ENCODE data around the gene SORCS2.

The SORCS2 gene

GRCh38 chr4:7244331-7244665 lies 52.0 kb downstream of the SORCS2 start:
- no peak for DNase-seq (ENCODE audit: low read depth, low spot score)

GRCh38 chr4:7244751-7245320 lies 52.5 kb downstream of the SORCS2 start:
- no peak for DNase-seq (ENCODE audit: low read depth, low spot score)

DNA sequence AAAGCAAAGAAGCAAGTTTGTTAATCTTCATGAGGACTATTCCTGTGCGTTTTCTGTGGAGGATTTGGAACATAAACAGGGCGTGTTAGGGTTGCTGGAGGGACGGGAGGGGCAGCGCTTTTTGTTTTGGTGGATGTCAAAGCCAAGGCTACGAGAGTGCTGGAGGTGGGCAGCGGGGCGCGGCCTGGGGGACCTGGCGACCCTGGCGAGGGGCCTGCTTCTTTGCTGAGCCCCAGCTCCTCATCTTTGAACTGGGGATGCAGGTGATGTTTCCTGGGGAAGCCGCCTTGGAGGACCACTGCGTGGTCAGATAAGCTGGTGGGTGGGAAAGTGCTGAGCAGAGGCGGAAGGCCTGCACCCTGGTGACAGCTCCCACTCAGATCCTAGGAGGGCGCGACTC lies 55.2 kb downstream of the SORCS2 start:
- DNase-seq (ENCODE audit: low read depth, low spot score): no peak

- DNase-seq (ENCODE audit: low read depth, low spot score): no peak
Measured at GRCh38 chr4:7247946-7248345, 55.6 kb downstream of the SORCS2 start.

DNA sequence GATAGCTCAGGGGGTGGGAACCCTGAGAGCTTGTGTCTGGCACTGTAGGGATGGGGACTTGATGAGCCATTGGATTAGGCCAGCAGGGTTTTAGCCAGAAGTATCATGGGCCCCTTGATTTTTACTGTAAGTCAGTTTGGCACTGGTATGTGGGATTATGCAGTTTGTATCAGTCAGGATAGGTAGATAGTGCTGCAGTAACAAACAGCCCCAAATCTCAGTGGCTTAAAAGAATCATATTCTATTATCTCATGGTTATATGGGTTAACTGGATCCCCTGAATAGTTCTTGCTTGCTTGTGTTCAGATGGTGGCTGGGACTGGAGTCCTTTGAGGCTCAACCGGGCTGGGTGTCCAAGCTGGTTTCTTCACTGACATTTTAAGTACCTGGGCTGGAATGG lies 56.5 kb downstream of the SORCS2 start:
- DNase-seq (ENCODE audit: low read depth, low spot score): no peak

- no peak for DNase-seq (ENCODE audit: low read depth, low spot score)
Measured at GRCh38 chr4:7251321-7251720, 59.0 kb downstream of the SORCS2 start.

GRCh38 chr4:7252051-7252450 lies 59.7 kb downstream of the SORCS2 start:
- DNase-seq (ENCODE audit: low read depth, low spot score): no peak

- no peak for DNase-seq (ENCODE audit: low read depth, low spot score)
Measured at GRCh38 chr4:7252510-7253340, 60.4 kb downstream of the SORCS2 start.

DNA sequence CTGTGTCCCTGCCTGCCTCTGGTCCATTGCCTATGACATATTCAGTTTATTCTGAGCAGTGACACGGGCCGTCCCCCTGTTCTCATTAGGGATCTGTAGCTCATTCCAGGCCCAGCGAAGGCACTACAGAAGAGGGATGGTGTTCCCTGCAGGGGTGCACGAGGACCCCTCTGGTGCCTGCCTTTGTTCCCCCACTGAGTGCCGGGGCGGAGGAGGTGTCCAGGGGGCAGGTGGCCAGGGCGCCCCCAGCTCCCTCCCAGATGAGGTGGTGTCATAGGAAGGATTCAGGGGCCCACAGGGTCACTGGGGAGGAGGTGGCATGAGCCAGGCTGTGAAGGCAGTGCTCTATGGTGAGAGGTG lies 61.0 kb downstream of the SORCS2 start:
- no peak for DNase-seq (ENCODE audit: low read depth, low spot score)

DNA sequence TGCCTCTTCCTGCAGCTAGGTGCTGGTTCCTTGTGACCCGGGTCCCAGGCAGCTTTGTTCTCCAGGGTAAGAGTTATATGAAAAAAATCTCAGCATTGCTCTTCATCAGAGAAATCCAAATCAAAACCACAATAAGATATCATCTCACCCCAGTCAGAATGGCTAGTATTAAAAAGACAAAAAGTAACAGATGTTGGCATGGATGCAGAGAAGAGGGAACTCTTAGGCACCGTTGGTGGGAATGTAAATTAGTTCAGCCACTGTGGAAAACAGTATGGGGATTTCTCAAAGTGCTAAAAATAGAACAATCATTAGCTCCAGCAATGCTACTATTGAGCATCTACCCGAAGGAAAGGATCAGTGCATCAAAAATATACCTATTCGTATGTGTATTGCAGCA lies 61.5 kb downstream of the SORCS2 start:
- DNase-seq (ENCODE audit: low read depth, low spot score): no peak

DNA sequence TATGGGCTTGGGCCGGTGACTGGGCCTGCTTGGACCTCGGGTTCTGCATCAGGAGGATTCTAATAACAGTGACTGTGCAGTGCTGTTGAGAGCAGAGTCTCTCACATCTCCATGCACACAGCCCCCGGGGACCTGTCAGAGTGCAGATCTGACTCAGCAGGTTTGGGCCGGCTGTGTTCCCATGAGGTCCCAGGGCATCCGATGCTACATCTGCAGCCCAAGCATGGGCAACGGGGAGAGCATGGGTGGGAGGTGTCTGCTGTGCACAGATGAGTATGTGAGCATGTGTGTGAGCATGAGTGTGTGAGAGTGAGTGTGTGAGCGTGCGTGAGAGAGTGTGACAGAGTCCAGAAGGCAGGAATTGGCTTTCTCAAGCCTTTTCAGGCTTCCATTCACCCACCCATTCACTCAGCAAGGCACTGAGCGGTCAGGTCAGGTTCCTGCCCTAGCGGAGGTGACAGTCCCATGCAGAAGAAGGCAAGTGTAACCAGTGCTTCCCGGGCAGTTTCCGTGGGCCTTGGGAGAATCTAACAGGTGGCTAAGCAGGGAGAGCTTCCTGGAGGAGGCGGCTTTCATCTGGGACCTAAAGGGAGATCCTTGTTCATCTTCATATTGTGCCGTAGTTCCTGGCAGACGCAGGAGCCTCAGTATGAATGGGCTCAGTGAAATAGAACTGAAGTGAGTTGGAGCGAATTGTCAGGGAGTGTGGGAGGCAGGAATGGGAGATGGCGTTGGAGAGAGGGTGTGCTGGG lies 62.6 kb downstream of the SORCS2 start:
- DNase-seq (ENCODE audit: low read depth, low spot score): no peak

- no peak for DNase-seq (ENCODE audit: low read depth, low spot score)
Measured at GRCh38 chr4:7255488-7255881, 63.1 kb downstream of the SORCS2 start.

GRCh38 chr4:7255996-7256395 lies 63.7 kb downstream of the SORCS2 start:
- DNase-seq (ENCODE audit: low read depth, low spot score): no peak

DNA sequence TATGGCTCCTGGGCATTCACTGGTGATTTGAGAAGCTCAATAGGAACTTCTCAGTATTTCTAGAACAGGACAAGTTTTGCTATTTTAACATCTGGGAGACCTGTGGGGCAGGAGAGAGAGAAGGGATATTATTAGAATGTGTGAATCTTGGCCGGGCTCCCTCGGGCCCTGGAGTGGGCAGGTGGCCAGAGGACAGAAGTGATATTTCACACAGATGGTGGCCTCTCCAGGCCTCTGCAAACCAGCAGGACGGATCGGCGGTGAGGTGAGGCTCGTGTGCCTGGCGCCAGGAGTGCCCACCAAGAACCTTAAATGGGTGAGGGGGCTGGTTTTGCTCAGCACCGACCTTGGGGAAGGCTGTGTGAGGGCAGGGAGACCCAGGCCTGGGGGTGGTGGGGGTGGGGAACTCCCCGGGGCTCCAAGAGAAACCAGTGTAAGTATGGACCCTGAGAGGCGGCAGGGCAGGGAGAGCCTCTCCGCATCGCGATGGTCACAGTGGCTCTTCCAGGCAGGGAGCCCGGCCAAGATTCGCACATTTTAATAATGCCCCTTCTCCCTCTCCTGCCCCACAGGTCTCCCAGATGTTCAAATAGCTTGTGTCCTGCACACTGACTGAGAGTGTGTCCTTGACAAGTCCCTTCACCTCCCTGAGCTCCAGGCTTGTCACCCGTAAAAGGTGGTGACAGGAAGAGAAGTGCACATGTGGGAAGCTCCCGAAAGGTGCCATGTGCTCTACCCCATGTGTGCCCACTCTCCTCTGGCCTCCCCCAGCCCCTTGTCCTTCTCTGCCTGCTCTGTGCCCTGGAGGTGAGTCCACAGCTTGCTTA lies 64.9 kb downstream of the SORCS2 start:
- DNase-seq (ENCODE audit: low read depth, low spot score): no peak

DNA sequence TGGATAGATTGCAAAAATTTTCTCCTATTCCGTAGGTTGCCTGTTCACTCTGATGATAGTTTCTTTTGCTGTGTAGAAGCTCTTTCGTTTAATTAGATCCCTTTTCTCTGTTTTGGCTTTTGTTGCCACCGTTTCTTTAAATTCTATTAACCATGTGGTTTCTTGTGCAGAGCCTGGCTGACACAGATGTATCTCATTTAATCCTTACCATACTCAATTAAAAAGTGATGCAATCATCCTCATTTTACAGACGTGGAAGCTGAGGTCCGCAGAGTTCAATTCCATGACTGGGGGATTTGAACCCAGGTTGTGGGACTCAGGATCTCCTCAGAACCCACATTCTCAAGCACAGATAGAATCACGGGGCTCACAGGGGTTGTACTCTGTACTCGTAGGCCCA lies 66.7 kb downstream of the SORCS2 start:
- DNase-seq (ENCODE audit: low read depth, low spot score): no peak

DNA sequence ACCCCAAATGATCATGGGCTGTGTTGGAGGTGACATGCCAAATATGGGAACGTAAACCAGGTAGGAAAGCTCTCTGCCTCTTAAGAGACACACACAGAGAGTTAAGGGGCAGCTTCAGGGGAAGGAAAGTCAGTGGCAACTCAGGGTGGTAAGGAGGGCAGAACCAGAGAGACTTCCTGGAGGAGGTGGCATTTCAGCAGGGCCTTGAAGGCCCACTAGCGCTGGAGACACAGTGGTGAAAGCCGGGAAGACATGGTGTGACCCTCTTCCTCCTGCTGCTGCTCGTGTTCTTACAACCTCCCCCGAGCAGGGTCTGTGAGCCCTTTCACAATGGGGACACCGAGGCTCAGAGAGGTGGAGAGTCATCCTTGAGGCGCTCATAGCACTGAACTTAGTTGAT lies 68.2 kb downstream of the SORCS2 start:
- no peak for DNase-seq (ENCODE audit: low read depth, low spot score)

- DNase-seq (ENCODE audit: low read depth, low spot score): no peak
Measured at GRCh38 chr4:7261087-7261486, 68.7 kb downstream of the SORCS2 start.

DNA sequence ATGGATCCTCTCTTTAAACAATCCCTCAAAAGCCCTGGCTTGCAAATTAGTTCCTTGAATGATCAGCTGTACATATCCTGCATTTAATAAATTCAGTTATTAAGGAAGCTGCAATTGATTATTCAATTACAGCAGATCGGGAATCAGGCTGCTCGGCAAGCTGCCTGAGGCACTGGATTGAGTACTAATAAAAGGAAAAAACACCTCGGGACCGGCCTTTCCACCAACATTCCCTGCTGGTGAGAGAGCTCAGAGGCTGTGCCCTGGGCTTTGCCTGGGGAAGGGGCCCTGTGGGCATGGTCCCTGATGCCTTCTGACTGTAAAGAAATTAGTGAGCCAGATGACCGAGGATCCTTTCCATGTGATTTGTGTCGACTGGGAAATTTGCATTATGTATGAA lies 69.2 kb downstream of the SORCS2 start:
- DNase-seq (ENCODE audit: low read depth, low spot score): no peak

DNA sequence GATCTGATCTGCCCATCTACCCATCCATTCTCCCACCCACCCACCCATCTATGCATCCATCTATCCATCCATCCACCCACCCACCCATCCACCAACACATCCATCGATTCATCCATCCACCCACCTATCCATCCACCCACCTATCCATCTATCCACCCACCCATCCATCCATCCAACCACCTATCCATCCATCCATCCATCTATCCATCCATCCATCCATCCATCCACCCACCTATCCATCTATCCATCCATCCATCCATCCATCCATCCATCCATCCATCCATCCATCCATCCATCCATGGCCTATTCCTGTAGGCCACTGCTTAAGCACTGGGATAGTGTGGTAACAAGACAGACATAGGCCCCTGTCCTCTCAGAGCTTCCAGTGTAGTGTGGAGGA lies 69.8 kb downstream of the SORCS2 start:
- DNase-seq (ENCODE audit: low read depth, low spot score): no peak

DNA sequence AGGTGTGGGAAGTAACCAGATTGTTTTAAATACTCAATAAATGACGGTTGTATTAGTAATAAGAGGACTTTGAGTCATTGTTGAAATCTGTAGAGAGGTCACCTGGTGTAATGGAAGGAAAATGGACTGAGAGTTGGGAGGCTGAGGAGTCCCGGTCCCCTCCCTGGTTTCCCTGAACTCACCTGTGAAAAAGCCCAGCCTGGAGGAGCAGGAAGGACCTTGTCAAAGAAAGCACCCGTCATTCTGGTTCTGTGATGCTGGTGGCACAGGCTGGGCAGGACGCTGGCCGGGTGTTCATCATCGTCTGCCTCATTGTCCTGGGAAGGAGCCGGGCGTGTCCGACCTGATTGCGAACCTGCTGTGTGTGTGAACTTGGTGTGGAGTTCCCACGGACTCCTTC lies 70.8 kb downstream of the SORCS2 start:
- DNase-seq (ENCODE audit: low read depth, low spot score): no peak

DNA sequence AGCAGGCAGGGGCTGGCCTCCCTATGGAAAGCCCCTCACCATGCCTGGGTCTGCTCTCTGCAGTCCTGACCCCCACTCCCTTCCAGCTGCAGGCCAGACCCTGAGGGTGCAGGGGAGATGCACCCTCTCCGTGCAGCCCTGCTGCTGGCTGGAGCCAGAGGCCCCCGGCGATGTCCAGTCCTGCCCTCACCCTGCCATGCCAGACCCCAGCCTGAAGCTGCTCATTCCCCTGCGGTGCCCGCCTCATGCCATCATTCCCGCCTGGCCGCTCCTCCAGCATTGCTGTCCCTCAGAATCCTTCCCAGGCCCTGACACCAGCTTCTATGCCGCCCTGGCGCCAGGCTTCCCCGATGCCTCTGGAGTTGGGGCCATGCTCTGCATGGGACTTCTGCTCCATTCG lies 72.4 kb downstream of the SORCS2 start:
- no peak for DNase-seq (ENCODE audit: low read depth, low spot score)

Measured in smooth muscle cell of the brain vasculature (primary cell).